ENCODE measurements around the gene PDE6B.
"Not testable (repeated sequence)": the region's sequence is repeated elsewhere in the genome, so short reads cannot be mapped to it uniquely, and the experiment has no call there.

GRCh38 chr4:669806-670559, 44.6 kb downstream of the PDE6B start:
- TF ChIP-seq CTCF, EP300 (IDR thresholded peaks at IDR 0.05): not testable (repeated sequence)

Measured in ovary (tissue), 3 donors.